ENCODE data around the gene POLK.

The POLK gene

GRCh38 chr5:75611311-75612225, 99.9 kb downstream of the POLK start, which contains the start of gene ANKDD1B:
Gene ANKDD1B (plus strand): TSS chr5:75611453. CDS start chr5:75611635, 182 bp downstream.
- DNase-seq: no peak

- DNase-seq: no peak
These were observed 100.5 kb downstream of the POLK start for GRCh38 chr5:75612226-75612569.

GRCh38 chr5:75612901-75613300, 101.2 kb downstream of the POLK start:
- no peak for DNase-seq

DNA sequence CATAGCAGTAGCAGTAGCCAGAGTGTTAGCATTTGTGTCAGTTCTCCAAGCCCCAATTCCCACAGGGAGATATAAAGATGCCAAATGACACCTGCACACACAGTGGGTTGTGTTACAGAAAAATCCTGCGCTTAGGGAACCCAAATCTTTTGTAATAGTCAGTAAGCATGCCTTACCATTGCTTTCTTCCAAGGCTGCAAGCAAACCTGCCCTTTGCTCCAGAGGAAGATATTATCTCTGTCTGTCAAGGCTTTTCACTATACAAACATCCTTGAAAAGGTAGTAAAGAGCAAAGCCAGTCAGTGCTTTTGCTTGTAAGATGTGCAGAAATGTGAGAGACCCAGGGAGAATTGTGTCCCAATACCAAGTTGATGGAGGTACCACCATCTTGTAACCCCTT, 102.5 kb downstream of the POLK start:
- DNase-seq: no peak

GRCh38 chr5:75616371-75616881, 104.7 kb downstream of the POLK start:
- no peak for DNase-seq

- DNase-seq: no peak
These were observed 105.4 kb downstream of the POLK start for GRCh38 chr5:75616971-75617621.

DNA sequence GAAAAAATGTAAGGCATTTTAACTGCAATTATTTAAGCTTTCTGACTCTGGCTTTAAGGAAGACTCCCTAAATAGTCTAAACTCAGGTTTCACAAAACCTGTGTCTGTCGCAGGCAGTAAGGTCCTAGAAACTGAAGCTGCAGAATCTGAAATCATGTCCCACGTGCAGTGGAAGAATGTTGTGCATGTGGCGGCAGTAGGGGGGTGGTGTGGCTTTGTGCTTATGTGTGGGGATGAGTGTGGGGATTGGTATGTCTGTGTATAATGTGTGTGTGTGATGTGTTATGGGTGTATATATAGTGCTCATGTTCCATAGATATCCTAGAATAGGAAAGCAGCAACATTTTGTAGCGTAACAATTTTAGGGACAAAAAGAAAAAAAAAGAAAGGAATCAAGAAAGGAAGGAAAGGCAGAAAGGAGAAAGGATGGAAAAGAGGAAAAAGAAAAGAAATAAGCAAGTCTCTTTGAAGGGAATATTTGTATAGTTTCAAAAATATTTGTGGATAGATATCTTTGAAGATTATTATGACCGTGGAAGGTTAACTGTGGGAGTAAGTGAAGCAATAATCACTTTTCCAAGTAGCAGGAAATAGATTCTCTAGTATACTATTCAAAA, 106.2 kb downstream of the POLK start:
- no peak for DNase-seq

DNA sequence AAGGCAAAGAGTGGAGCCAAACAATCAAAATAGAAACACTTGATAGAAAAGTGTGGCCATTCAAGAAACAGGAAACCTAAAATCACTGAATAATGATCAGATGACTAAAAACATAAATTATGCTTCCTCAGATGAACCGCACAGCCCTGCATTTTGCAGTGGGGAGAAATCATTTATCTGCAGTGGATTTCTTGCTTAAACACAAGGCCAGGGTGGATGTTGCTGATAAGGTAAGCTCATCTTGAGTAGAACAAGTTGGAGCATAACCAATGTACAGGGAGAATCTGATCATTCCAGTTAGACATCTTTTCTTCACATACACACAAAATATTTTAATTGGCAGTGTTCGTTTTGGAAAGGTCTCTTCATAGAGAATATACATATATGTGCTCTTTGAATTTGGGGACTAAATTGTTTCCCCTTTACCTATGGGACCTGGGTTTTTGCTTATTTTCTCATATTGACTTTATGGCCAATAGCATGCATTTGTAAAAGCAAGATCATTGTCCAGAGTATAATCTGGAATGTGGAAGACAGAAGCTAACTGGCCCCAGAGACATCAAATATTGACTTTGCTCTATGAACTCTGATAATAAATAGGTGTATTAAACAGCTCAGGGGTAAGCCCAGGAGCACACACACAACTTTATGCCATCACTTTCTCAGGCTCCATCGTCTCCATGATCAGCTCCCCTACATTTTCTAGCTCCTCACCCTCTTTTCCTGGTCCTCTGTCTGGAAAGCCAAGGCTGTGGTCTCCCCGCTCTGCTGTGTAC, 108.7 kb downstream of the POLK start:
- DNase-seq: no peak

DNA sequence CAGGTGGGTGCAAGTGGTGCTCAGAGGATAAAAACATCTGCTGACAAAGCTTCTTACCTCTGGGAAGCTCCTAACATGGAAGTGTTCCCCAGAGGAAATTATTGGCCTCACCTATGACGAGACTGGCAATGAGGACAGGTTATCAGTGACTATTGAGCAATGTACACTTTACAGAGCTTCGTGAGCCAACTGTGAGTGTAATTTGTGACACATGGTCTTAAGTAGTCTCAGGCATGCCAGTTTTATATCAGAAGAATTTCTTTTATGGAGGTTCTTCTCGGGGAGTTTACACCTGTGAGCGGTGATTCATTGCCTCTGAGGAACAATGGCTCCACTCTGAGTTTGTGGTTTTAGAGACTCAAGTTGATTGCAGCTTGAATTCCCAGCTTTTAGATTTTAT, 110.9 kb downstream of the POLK start:
- DNase-seq: no peak

DNA sequence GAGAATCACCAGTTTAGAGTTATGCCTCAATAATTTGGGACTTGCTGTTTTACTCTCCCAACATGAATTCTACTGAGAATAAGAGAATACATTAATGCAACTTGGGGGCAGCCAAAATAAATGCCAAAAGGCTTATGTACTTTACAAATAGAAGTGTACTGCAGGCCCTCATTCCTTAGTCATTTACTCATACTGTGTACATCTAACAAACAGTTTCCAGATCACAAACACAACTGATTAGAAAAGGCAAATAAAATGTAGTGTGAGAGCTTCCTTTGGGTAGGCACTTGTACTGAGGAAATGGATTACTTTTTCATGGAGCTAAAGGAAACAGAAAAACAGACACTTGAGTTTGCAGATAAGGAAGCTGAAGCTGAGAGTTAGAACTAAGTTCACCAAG, 112.2 kb downstream of the POLK start:
- no peak for DNase-seq

GRCh38 chr5:75626959-75627358, 115.3 kb downstream of the POLK start:
- DNase-seq: no peak

DNA sequence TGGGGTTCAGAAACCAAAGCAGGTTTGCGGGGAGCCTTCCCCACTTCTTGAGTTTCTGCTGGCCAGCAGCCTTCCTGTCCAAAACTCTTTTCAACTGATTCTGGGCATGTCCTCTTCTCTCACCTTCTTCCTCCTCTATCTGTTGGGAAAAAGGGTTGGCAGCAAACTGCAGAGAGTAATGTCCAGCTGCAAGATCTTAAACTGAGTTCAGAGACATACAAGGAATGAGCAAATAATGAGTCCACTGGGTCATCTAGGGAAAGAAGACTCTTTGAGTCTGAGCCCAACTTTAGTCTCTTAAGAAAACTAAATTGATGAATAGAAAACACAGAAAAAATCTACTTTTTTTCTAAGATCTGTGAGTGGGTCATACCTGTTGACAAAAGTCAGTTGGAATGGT, 116.1 kb downstream of the POLK start:
- DNase-seq: no peak

DNA sequence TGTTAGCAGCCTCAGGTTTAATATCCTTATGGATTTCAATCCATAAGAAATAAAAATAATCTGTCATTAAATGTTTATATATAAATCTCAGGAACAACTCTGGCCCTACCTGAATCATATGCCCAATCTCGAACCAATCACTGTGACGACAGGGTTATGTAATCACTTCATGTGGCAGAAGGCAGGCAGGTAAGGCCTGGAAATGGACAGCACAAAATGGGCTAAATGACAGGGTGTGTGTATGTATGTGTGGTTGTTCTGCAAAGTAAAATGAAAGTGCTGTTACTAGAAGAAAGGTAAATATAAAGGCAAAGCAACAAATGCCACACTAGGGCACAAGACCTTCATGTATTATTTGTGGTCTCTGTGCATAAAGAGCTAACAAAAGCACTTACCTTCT, 119.2 kb downstream of the POLK start:
- DNase-seq: no peak

DNA sequence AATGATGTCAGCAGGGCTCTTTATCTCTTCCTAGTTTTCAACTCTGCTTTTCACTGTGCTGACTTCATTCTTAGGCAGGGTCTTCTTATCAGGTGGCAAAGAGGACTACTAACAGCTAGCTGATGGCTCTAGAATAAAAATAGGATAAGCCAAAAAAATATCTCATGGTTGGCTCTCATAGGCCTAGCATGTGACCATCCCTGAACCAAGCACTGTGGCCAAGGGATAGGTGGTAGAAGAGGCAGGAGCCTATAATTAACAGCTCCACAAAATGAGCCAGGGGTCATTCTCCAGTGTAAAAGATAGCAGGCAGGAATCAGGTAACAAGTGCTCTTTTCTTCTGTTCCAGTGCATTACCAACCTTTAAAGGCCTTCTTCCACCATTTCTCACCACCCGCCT, 120.6 kb downstream of the POLK start:
- no peak for DNase-seq

DNA sequence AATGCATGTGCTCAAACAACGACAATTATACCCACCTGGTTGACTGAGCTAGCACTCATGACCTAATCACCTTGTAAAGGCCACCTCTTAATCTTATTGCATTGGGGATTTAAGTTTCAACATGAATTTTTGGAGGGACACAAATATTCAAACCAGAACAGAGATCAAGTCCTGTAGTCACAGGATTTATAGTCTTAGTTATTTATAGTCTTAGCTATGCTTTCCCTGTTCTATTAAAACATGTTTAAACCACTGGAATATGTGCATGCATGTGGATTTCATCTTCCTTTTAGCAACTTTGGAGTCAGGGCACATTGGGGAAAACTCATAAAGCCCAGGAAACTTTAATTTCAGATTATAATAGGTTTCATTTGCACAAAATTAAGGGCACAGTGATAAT, 126.3 kb downstream of the POLK start:
- DNase-seq: no peak

DNA sequence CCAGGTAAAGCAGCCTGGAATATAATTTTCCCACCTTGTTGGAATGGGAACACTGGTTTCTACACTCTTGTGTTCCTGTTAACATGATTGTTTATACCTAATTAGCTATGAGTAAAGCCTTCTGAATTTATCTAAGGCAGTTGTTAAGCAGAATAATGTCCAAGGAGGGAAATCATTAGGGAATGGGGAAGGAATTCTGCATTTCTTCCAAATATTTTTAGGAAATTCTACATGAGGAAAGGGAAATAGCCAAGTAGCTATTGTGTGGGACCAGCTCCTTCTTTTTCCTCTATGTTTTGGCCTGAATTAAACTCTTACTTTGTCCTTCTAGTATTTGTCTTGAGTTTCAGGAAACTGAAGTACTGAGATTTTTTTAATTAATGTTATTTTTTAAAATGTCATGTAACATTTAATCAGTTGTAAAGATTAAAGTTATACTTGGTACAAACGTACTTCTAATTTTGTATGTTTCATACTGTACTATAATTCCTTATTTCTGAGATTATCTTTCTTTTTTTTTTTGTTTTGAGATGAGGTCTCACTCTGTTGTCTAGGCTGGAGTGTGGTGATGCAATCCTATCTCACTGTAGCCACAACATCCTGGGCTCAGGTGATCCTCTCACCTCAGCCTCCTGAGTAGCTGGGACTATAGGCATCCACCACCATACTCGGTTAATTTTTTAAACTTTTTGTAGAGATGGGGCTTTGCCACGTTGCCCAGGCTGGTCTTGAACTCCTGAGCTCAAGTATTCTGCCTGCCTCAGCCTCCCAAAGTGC, 128.0 kb downstream of the POLK start:
- DNase-seq: no peak

- no peak for DNase-seq
These were observed 128.7 kb downstream of the POLK start for GRCh38 chr5:75640395-75640794.

DNA sequence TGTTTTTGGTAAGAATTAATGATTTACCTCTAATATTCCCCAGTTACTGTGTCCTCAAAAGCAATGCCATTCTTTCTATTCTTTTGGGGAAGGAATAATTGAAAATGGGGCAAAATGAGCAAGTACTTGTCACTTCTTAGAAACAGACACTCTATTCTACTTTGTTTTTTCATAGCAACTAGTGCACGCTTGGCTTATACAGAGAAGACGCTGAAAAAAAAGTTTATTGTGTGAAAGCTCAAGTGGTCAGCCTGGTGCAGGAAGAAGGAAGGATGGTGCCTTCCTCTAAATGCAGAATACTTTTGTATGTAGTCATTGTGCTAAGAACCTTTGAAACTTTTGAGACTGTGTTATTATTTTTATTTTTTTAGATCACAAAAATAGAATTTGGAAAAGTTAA, 129.1 kb downstream of the POLK start:
- DNase-seq: no peak

DNA sequence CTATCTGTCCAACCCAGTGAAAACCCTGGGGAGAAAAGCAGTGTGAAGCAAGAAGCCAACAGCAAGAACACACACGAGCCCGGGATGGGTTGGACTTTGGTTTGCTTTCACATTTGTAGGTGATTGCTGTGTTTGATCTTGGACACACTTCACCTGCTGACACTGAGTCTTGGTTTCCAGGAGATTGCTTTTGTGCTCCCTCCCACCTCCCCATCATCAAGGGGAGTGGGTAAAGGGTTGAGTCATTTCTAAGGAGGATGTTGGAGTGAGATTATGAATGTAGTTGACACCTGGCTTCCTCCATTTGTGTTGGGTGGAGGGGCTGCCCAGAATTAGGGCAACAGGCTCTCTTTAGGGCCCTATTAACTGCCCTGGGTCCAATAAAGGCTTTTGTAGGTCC, 137.0 kb downstream of the POLK start:
- no peak for DNase-seq

Data from activated effector memory CD4-positive, alpha-beta T cell treated with Interleukin-2 at 50 U/mL for 16 hours (primary cell).